ENCODE results near the gene CDC7. TPM values are rescaled to one million over a fixed set of nuclear protein-coding genes. Genes with fewer than 3 reads are reported as not detected.

The CDC7 gene
- total RNA-seq, 3 donors from 2014 or later = 0.48 to 4.9 (median 4.1) TPM

DNA sequence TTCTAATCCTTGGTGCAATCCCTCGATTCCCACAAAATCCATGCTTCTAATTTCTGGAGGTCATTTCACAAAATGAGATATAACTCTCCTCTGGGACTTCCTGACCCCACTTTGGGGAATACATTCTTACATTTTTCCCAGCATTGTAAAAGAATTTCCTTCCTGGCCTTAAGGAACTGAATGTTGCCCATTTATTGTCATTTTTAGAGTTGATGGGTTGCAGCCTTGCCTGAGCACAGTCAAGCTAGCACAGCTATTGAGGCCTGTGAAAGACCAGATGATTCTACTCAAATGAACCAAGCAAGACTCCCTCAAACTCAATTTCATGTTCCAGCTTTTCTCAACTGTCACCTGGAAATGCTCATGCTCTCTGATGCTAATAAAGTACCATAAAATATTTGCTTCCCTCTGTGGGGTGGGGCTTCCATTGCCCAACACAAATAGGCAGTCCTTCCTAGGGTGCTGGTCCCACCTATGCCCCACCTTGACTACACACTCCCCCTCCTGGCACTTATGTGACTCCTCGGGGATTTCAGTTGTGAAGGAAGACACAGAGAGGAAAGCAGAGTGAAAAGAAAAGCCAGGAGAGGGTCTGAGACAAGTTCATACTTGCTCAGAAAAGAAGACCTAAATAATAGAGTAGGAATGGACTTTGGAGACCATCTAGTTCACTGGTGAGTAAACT is 24.0 kb upstream of the CDC7 start:
- TF ChIP-seq CTCF (IDR thresholded peaks at IDR 0.05) = no peak
- TF ChIP-seq POLR2A (IDR thresholded peaks at IDR 0.05) = no peak
- no peak for TF ChIP-seq POLR2AphosphoS5 (IDR thresholded peaks at IDR 0.05)
- Histone ChIP-seq H3K4me3 (no peak overlapping the region), H3K36me3 (no peaks in the 10 kb centered on the region), H3K27ac (no peak overlapping the region), H3K27me3 (no peaks in the 10 kb centered on the region), H3K9me3 (no peaks in the 10 kb centered on the region), H3K4me1 (no peaks in the 10 kb centered on the region)
- no peak for DNase-seq (ENCODE audit: low spot score in 2 of 2)
- intact Hi-C loops (cut with DNase I; ENCODE audit: low total_unique reads) = no loop called here

DNA sequence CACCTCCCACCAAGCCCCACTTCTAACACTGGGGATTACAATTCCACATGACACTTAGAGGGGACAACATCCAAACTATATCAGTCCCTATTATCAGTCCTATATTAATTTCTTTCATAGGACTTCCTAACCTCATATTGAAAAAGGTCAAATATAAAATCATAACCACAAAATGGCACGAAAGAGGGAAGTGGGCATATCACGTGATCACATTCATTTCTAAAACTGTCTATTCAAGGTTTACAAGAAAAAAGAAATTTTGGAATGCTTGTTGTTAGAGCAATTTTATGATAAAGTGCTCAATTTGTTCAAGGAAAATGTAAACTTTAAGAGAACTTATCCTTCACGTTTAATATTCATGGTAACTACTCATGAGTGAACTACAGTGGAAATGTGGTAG is 13.2 kb upstream of the CDC7 start:
- no peak for DNase-seq (ENCODE audit: low spot score in 2 of 2)
- no peaks in the 10 kb centered on the region for H3K9me3 ChIP-seq
- intact Hi-C loops (cut with DNase I; ENCODE audit: low total_unique reads) = no loop called here
- H3K27me3 ChIP-seq = no peaks in the 10 kb centered on the region
- H3K4me3 ChIP-seq = no peak overlapping the region
- no peak overlapping the region for H3K27ac ChIP-seq
- TF ChIP-seq CTCF (IDR thresholded peaks at IDR 0.05) (no peak), POLR2AphosphoS5 (IDR thresholded peaks at IDR 0.05) (no peak), POLR2A (IDR thresholded peaks at IDR 0.05) (no peak)
- H3K4me1 ChIP-seq = no peaks in the 10 kb centered on the region
- H3K36me3 ChIP-seq = no peaks in the 10 kb centered on the region

- H3K27ac ChIP-seq = no peak overlapping the region
- TF ChIP-seq CTCF (IDR thresholded peaks at IDR 0.05) = no peak
- TF ChIP-seq POLR2AphosphoS5 (IDR thresholded peaks at IDR 0.05) = no peak
- no peak for TF ChIP-seq POLR2A (IDR thresholded peaks at IDR 0.05)
- intact Hi-C loops (cut with DNase I; ENCODE audit: low total_unique reads) = no loop called here
- DNase-seq (ENCODE audit: low spot score in 2 of 2) = no peak
- no peaks in the 10 kb centered on the region for H3K4me1 ChIP-seq
- H3K27me3 ChIP-seq = no peaks in the 10 kb centered on the region
- H3K9me3 ChIP-seq = no peaks in the 10 kb centered on the region
- H3K4me3 ChIP-seq = no peak overlapping the region
- H3K36me3 ChIP-seq = no peaks in the 10 kb centered on the region
Observed at GRCh38 chr1:91490501-91490900, 10.2 kb upstream of the CDC7 start.

DNA sequence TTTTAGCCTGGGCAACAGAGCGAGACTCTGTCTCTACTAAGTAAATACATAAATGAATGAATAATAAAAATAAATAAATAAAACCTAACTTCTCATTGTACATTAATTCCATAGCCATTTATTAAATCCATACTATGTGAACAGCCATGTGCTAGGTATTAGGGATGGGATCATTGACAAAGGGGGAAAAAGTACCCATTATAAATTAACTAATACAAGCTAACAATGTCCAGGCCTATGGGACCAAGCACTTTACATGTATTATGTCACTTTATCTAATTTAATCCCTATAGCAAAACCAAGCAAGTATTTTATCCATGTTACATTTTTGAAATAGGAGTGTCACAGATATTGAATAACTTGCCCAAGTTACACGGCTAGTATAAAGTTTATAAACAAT is 2.6 kb upstream of the CDC7 start:
- H3K36me3 ChIP-seq = no peaks in the 10 kb centered on the region
- no peak overlapping the region for H3K4me3 ChIP-seq
- H3K9me3 ChIP-seq = no peaks in the 10 kb centered on the region
- no peaks in the 10 kb centered on the region for H3K27me3 ChIP-seq
- no peaks in the 10 kb centered on the region for H3K4me1 ChIP-seq
- intact Hi-C loops (cut with DNase I; ENCODE audit: low total_unique reads) = no loop called here
- no peak overlapping the region for H3K27ac ChIP-seq
- no peak for DNase-seq (ENCODE audit: low spot score in 2 of 2)
- TF ChIP-seq POLR2AphosphoS5 (IDR thresholded peaks at IDR 0.05) (no peak), POLR2A (IDR thresholded peaks at IDR 0.05) (no peak), CTCF (IDR thresholded peaks at IDR 0.05) (no peak)

GRCh38 chr1:91498498-91499245 is 2.0 kb upstream of the CDC7 start:
- TF ChIP-seq POLR2AphosphoS5 (IDR thresholded peaks at IDR 0.05) (no peak), POLR2A (IDR thresholded peaks at IDR 0.05) (no peak), CTCF (IDR thresholded peaks at IDR 0.05) (no peak)
- intact Hi-C loops (cut with DNase I; ENCODE audit: low total_unique reads) = no loop called here
- H3K27ac ChIP-seq = no peak overlapping the region
- H3K36me3 ChIP-seq = no peaks in the 10 kb centered on the region
- H3K27me3 ChIP-seq = no peaks in the 10 kb centered on the region
- DNase-seq (ENCODE audit: low spot score in 2 of 2) = no peak
- H3K4me3 ChIP-seq = no peak overlapping the region
- no peaks in the 10 kb centered on the region for H3K9me3 ChIP-seq
- no peaks in the 10 kb centered on the region for H3K4me1 ChIP-seq

Measured in breast epithelium (tissue), 4 donors.